Esophagus squamous epithelium (tissue), 4 donors: Measurements from ENCODE around the gene CYP4A11. TPM values are rescaled to one million over a fixed set of nuclear protein-coding genes. Genes with fewer than 3 reads are reported as not detected.

Source experiments
- small RNA-seq, 4 donors: library from RNA; depleted of rRNA; stranded (forward); fragments of <200 nt; gene quantifications; one replicate each; pipeline ENCODE3, GENCODE V24; 2016
- total RNA-seq, 4 donors: library from RNA; depleted of rRNA; stranded (reverse); fragments of >200 nt; gene quantifications; one replicate each; pipeline ENCODE4 v1.1.0, GENCODE V29; 2016

Gene CYP4A11
- total RNA-seq, 4 donors from 2014 or later = 0.38 TPM; not detected in 3

Small RNA genes lying within 50 kb of the gene (small RNA-seq; reads per million reads assigned to genes)
- gene CYP4A26P = 0 reads per million in 4 donors

Other genes starting within 250 kb of the CYP4A11 start
- gene EFCAB14, start 222.4 kb downstream of the CYP4A11 start, total RNA-seq = 10 to 100 TPM; 68.7 to 98.8 (median 88.9) TPM
- gene CYP4B1, start 142.4 kb downstream of the CYP4A11 start, total RNA-seq = 100 to 1,000 TPM in 2 of 4 donors, 10 to 100 TPM in 2; 14.0 to 147 (median 109) TPM
- gene CYP4X1, start 82.2 kb upstream of the CYP4A11 start, total RNA-seq = 10 to 100 TPM; 16.9 to 31.0 (median 28.8) TPM
- gene CYP4Z1, start 125.8 kb upstream of the CYP4A11 start, total RNA-seq = 1 to 10 TPM in 3 of 4 donors, under 1 TPM in 1; 0.19 to 1.5 (median 1.4) TPM
- under 1 TPM in 1 of 4 donors, not detected in 3; 0.38 TPM for gene CYP4A22, start 196.0 kb upstream of the CYP4A11 start, total RNA-seq
- 100 to 1,000 TPM in 3 of 4 donors, 1 to 10 TPM in 1; 9.7 to 429 (median 312) TPM for gene PDZK1IP1, start 248.6 kb upstream of the CYP4A11 start, total RNA-seq